ENCODE results near the gene GM2A.

DNA sequence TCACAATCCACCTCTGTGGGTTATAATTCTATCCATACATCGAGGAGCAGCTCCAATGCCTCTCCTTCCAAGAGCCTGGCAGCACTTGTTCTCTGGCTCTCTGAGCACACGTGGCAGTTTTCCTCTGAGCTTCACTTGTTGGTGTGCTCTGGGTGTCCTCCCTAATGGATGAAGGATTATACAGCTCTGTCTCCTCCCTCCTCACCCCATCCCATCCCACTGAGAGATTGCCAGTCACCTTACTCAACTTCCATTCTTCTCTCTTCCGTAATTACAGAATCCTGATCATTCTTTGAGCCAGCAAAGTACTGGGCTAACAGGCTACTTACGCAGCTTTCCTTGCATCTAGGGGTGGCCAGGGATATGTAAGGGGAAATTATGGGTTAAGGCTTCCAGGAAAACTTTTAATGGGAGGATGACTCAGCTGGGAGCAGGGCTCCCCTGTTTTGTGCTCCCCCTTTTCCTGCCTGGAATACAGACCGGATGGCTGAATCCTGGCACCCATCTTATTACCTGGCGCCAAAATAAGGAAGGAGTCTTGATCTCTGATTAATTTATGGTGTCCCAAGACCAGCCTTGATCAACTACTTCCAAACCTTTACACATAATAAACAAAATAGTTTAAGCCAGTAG, 22.8 kb upstream of the GM2A start:
- TF ChIP-seq, protein P1, sequence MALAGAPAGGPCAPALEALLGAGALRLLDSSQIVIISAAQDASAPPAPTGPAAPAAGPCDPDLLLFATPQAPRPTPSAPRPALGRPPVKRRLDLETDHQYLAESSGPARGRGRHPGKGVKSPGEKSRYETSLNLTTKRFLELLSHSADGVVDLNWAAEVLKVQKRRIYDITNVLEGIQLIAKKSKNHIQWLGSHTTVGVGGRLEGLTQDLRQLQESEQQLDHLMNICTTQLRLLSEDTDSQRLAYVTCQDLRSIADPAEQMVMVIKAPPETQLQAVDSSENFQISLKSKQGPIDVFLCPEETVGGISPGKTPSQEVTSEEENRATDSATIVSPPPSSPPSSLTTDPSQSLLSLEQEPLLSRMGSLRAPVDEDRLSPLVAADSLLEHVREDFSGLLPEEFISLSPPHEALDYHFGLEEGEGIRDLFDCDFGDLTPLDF (CRISPR knock-in tag; IDR thresholded peaks at IDR 0.05): no peak
- TF ChIP-seq, protein P2, sequence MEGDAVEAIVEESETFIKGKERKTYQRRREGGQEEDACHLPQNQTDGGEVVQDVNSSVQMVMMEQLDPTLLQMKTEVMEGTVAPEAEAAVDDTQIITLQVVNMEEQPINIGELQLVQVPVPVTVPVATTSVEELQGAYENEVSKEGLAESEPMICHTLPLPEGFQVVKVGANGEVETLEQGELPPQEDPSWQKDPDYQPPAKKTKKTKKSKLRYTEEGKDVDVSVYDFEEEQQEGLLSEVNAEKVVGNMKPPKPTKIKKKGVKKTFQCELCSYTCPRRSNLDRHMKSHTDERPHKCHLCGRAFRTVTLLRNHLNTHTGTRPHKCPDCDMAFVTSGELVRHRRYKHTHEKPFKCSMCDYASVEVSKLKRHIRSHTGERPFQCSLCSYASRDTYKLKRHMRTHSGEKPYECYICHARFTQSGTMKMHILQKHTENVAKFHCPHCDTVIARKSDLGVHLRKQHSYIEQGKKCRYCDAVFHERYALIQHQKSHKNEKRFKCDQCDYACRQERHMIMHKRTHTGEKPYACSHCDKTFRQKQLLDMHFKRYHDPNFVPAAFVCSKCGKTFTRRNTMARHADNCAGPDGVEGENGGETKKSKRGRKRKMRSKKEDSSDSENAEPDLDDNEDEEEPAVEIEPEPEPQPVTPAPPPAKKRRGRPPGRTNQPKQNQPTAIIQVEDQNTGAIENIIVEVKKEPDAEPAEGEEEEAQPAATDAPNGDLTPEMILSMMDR (IDR thresholded peaks at IDR 0.05): no peak
- TF ChIP-seq TEAD4 (CRISPR knock-in tag; IDR thresholded peaks at IDR 0.05): no peak
- TF ChIP-seq, protein P3, sequence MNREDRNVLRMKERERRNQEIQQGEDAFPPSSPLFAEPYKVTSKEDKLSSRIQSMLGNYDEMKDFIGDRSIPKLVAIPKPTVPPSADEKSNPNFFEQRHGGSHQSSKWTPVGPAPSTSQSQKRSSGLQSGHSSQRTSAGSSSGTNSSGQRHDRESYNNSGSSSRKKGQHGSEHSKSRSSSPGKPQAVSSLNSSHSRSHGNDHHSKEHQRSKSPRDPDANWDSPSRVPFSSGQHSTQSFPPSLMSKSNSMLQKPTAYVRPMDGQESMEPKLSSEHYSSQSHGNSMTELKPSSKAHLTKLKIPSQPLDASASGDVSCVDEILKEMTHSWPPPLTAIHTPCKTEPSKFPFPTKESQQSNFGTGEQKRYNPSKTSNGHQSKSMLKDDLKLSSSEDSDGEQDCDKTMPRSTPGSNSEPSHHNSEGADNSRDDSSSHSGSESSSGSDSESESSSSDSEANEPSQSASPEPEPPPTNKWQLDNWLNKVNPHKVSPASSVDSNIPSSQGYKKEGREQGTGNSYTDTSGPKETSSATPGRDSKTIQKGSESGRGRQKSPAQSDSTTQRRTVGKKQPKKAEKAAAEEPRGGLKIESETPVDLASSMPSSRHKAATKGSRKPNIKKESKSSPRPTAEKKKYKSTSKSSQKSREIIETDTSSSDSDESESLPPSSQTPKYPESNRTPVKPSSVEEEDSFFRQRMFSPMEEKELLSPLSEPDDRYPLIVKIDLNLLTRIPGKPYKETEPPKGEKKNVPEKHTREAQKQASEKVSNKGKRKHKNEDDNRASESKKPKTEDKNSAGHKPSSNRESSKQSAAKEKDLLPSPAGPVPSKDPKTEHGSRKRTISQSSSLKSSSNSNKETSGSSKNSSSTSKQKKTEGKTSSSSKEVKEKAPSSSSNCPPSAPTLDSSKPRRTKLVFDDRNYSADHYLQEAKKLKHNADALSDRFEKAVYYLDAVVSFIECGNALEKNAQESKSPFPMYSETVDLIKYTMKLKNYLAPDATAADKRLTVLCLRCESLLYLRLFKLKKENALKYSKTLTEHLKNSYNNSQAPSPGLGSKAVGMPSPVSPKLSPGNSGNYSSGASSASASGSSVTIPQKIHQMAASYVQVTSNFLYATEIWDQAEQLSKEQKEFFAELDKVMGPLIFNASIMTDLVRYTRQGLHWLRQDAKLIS (CRISPR knock-in tag; IDR thresholded peaks at IDR 0.05; ENCODE audit: borderline replicate concordance): no peak
- TF ChIP-seq NR2C2 (CRISPR knock-in tag; IDR thresholded peaks at IDR 0.05): no peak
- TF ChIP-seq GABPB1 (CRISPR knock-in tag; IDR thresholded peaks at IDR 0.05): no peak
- no peak for TF ChIP-seq TP53 (CRISPR knock-in tag; IDR thresholded peaks at IDR 0.05)
- TF ChIP-seq FOXK1 (CRISPR knock-in tag; IDR thresholded peaks at IDR 0.05): no peak
- TF ChIP-seq, protein P4, sequence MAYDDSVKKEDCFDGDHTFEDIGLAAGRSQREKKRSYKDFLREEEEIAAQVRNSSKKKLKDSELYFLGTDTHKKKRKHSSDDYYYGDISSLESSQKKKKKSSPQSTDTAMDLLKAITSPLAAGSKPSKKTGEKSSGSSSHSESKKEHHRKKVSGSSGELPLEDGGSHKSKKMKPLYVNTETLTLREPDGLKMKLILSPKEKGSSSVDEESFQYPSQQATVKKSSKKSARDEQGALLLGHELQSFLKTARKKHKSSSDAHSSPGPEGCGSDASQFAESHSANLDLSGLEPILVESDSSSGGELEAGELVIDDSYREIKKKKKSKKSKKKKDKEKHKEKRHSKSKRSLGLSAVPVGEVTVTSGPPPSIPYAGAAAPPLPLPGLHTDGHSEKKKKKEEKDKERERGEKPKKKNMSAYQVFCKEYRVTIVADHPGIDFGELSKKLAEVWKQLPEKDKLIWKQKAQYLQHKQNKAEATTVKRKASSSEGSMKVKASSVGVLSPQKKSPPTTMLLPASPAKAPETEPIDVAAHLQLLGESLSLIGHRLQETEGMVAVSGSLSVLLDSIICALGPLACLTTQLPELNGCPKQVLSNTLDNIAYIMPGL (CRISPR knock-in tag; IDR thresholded peaks at IDR 0.05): no peak
- no peak for TF ChIP-seq CREB1 (CRISPR knock-in tag; IDR thresholded peaks at IDR 0.05)
